Activated gamma-delta T cell treated with Interleukin-2 at 50 U/mL for 16 hours (primary cell): ENCODE data around the gene PDSS2.
"Not testable (repeated sequence)": the region's sequence is repeated elsewhere in the genome, so short reads cannot be mapped to it uniquely, and the experiment has no call there.

Experiments
- DNase-seq: peaks from one replicate; pipeline ENCODE4 v3.0.0-alpha.2; 2020

PDSS2 gene

GRCh38 chr6:107144666-107145065 is 314.7 kb downstream of the PDSS2 start:
- DNase-seq = no peak

DNA sequence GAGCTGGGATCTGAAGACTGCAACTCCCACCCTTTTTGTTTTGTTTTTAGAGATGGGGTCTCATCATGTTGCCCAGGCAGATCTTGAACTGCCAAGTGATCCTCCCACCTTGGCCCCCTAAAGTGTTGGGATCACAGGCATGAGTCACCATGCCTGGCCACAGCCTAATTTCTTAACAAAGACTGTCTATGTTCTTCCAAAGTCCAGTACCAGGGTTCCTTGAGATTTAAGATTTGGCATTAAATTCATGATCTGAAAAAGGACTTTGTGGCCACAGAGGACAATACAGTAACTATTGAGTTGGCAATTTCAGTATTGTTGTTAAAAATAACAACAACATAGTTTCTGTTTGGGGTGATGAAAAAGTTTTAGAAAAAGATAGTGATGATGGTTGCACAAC is 315.4 kb downstream of the PDSS2 start:
- no peak for DNase-seq

DNA sequence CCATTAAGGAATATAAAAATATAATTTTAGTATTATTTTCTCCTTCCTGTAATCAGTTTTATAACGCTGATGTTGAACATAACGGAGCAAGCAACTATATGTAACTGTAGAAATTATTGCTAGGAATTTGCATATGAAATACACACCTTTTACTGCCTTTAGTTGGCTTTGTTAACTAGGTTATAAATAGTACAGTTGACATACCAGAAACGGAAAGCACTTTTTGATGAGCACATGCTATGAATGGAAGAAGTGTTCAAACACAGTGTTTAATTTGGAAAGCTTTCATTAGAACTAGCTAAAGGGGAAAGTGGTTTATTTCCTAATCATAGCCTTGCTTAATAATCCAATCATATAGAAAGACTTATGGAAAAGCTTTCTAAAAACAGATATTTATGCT is 318.8 kb downstream of the PDSS2 start:
- DNase-seq = no peak

DNA sequence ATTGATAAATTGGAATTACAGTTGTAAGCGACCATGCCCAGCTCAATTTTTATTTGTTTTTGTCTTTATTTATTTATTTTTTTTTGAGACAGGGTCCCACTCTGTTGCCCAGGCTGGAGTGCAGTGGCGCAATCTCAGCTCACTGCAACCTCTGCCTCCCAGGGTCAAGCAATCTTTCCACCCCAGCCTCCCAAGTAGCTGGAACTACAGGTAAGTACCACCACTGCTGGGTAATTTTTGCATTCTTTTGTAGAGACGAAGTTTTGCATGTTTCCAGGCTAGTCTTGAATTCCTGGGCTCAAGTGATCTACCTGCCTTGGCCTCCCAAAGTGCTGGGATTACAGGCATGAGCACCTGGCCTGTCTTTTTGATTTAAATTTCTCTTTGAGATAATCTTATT is 323.0 kb downstream of the PDSS2 start:
- not testable (repeated sequence) for DNase-seq

- DNase-seq = not testable (repeated sequence)
These were observed 324.2 kb downstream of the PDSS2 start for GRCh38 chr6:107135048-107135680.

DNA sequence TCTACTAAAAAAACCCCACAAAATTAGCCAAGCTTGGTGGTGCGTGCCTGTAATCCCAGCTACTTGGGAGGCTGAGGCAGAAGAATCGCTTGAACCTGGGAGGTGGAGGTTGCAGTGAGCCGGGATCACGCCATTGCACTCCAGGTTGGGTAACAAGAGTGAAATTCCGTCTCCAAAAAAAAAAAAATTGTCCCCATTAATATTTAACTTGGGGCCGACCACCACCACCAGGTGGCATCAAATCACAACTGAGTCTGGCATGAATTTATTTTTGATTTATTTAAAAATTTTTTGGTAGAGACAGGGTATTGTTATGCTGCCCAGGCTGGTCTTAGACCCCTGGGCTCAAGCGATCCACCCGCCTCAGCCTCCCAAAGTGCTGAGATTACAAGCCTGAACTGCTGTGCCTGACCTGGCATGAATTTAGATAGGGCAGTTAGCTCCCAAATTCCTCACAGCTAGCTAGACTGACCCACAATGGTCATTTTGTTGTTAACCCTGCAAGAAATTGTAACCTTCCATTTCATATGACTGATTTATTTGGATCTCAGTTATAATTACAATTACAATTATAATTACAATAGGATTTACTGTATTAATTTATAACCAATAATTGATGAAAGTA is 326.9 kb downstream of the PDSS2 start:
- DNase-seq = peak; percentile 19

DNA sequence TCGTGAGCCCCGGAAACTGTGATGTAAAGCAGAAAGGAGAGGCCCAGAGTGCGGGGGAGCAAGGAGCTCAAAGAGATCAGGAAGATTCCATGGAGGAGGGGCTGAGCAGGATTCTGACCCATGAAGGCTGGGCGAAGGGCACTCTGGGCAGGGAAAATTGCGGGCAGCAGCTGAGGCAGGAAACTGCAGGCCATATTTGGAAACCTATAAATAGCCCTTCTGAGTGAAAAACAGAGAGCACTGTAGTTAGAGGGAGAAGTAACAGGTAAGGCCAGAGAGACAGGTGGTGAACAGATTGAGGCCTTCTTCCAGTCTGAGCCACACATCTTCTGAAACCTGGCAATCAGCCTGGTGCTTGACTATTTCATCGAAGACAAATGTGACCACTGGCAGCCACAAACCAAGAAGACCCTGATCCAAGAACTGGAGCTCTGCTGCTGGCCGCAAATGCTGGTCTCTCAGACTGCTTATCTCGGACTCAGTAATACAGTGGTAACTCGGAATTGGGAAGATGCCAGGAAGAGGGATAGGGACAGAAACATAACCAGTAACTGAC is 329.9 kb downstream of the PDSS2 start:
- no peak for DNase-seq

DNA sequence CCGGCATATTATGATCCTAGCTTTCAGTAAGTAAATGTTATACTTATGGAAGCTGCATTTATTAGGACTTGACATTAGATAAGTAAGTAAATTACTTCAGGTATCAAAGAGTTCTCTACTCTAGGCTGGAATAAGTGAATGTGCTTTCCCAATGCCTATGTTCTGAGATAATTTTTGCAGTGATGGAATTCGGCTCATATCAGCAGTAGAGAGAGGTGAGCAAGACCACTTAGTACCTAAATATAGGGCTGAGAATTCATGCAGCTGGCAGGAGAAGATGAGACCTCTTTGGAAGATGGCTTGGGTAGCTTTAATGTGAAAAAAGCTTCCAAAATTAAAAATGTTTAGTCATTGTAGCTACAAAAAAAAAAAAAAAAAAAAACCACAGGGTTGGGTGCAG is 330.8 kb downstream of the PDSS2 start:
- DNase-seq = no peak

DNA sequence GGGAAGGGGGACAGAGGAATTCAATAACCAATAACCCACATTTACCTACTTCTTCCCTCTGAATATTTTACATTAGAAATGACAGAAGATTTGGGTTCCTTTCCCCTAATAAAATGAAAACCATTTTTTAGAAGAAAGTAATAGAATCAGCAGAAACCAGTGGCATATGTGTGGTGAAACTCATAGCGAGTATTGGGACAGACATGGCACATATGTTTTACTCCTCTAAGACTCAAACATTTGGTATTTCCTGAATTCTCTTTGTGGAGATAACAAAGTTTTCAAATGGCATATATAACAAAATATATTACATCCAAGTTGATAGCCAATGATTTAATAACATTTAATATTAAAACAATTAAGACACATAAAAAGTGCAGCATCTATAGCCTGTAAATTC is 331.2 kb downstream of the PDSS2 start:
- DNase-seq = no peak

- no peak for DNase-seq
These were observed 333.6 kb downstream of the PDSS2 start for GRCh38 chr6:107125771-107126170.

GRCh38 chr6:107124934-107125348 is 334.4 kb downstream of the PDSS2 start:
- no peak for DNase-seq

GRCh38 chr6:107123501-107123900 is 335.9 kb downstream of the PDSS2 start:
- no peak for DNase-seq

DNA sequence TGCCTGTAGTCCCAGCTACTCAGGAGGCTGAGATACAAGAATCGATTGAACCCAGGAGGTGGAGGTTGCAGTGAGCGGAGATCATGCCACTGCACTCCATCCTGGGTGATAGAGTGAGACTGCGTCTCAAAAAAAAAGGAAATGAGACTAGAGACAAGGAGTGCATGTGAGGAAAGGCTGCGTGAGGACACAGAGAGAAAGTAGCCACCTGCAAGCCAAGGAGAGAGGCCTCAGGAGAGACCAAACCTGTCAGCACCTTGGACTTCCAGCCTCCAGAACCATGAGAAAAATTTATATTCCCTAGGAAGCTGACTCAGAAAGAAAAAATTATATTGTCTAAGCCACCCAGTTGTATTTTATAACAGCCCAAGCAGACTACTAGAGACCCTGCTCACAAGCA is 336.6 kb downstream of the PDSS2 start:
- no peak for DNase-seq

DNA sequence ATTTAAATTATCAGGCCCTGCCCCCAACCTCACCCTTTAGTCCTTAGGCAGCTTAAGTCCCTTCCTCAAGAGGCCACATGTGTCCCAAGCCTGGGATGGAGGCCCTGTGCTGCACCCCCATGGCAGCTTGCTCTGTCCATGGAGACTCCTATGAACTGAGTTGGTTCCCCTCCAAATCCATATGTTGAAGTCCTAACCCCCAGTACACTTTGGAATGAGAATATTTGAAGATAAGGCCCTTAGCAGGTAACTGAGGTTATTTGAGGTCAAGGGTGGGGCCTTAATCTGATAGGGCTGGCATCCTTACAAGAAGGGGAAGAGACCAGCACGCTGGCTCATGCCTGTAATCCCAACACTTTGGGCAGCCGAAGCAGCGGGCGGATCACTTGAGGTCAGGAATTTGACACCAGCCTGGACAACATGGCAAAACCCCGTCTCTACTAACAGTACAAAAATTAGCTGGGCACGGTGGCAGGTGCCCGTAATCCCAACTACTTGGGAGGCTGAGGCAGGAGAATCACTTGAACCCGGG is 337.3 kb downstream of the PDSS2 start:
- DNase-seq = no peak

GRCh38 chr6:107121266-107121665 is 338.1 kb downstream of the PDSS2 start:
- no peak for DNase-seq

DNA sequence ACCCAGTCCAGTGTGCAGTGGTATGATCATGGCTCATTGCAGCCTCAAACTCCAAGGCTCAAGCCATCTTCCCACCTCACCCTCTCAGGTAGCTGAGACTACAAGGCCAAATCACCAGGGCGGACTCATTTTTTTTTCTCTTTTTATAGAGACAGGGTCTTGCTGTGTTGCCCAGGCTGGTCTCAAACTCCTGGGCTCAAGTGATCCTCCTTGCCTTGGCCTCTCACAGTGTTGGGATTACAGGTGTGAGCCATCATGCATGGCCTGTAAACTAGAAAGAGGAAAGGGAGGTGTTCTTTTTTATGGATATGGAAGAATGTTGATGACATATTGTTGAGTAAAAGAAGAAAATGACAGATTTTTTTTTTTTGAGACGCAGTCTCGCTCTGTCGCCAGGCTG is 339.0 kb downstream of the PDSS2 start:
- DNase-seq = no peak

- DNase-seq = no peak
These were observed 340.4 kb downstream of the PDSS2 start for GRCh38 chr6:107118976-107119375.

DNA sequence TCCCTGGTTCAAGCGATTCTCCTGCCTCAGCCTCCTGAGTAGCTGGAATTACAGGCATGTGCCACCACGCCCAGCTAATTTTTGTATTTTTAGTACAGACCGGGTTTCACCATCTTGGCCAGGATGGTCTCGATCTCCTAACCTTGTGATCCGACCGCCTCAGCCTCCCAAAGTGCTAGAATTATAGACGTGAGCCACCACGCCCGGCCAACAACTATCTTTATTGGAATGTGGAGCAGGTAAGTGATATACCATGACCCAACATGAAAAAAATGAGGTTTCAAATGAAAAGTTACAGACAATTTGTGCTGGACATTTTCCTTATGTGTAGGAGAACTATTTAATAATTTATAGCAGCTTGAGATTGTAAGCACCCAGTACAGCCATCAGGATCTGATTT is 340.8 kb downstream of the PDSS2 start:
- DNase-seq = not testable (repeated sequence)

- DNase-seq = no peak
These were observed 342.4 kb downstream of the PDSS2 start for GRCh38 chr6:107116931-107117330.

- peak; percentile 7 for DNase-seq
These were observed 343.0 kb downstream of the PDSS2 start for GRCh38 chr6:107116328-107116892.

DNA sequence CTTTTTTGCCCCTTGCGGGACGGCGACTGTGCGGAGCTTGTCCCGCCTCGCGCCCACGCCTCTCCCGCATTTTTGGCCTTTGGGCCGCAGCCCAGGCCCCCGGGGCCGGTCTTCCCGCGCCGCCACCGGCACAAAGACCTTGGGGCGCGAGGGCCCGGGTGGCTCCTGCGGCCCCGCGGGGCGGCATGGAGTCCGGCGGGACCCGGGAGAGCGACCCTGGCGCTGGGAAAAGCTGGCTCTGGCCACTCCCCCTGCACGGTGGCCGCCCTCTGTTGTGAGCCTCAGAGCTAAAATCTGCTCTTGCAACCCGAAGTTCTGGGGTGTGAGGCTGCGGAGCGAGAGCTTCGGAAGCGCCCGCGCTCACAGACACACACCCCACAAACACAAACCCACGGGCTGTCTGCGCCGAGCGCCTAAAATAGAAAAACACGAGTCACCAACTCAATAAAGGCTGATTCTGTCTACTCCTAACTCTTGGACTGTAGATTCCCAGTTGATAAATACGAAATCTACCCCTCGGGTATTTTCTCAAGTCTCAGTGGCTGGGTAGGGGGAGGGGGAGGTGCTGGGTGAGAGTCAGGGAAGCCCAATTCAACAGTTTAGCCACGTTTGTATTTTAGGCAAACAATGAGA is 343.6 kb downstream of the PDSS2 start:
- DNase-seq = peak; percentile 11

DNA sequence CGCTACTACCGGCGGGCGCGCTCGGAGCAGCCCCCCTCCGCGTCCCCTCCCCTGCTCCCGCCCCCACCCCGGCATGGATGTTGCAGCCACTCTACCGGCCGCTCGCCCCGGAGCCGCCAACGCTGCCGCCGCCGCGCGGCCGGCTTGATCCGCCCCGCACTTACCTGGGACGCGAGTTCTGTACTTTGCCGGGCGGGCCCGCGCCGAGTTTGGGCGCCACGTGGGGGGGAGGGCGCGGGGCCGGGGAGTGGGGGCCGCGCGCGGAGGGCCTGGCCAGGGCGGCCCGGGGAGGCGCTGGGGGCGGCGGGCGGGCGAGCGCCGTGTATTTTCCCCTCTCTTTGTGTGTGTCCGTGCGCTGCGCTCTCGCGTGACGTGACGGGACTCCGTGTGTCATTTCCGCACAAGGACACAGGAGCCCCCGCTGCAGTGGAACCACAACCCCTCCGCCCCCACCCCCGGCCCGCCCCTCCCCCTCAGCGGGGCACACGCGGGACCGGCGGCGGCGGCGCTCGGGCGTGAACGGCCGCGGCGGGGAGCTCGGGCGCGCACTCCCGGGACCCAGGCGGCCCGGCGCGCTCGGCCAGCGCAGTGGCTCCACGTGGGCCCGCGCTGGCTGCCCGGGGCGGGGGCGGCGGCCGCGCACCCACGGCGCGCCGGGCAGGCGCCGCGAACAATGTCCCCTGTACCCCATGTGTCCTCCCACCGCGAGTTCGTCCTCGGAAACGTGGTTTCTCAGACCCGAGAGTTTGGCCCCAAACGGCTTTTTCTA is 344.3 kb downstream of the PDSS2 start, which contains the start of gene BEND3:
TSS of gene BEND3 (minus strand) at position 590 of the 769 bp plus-strand sequence. CDS start 16,230 bp downstream, outside the sequence.
- DNase-seq = peak; percentile 29
